HAP-1 (cell line): ENCODE measurements around the gene PHF20.

ENCODE experiments used
- DNase-seq, 2 experiments: peaks; one replicate each; pipeline ENCODE4 v3.0.0-alpha.2; 2016 to 2020; ENCODE audit warnings: low spot score in 2 of 2
- H3K27me3 ChIP-seq: fragments of 250-450 bp; sonication (Bioruptor Pico); 2 replicates; pipeline ENCODE4 v1.5.1; 2020; ENCODE audit warnings: low read depth, mild to moderate bottlenecking, moderate library complexity
- H3K36me3 ChIP-seq: fragments of 250-450 bp; sonication (Bioruptor Pico); replicated peaks from 2 replicates; pipeline ENCODE4 v1.5.1; 2020; ENCODE audit warnings: mild to moderate bottlenecking
- H3K4me1 ChIP-seq: fragments of 250-450 bp; sonication (Bioruptor Pico); 2 replicates; pipeline ENCODE4 v1.5.1; 2020; ENCODE audit warnings: mild to moderate bottlenecking
- H3K4me3 ChIP-seq: fragments of 250-450 bp; sonication (Bioruptor Pico); 2 replicates; pipeline ENCODE4 v1.5.1; 2020; ENCODE audit warnings: mild to moderate bottlenecking, moderate library complexity
- H3K9me3 ChIP-seq: fragments of 250-450 bp; sonication (Bioruptor Pico); 2 replicates; pipeline ENCODE4 v1.5.1; 2020; ENCODE audit warnings: mild to moderate bottlenecking, moderate library complexity
- in situ Hi-C: fragments of 300-500 bp; cut with MboI; formaldehyde crosslinking; loops from 3 replicates; pipeline ENCODE4 v1.14.3; 2020; ENCODE audit warnings: low sequenced_read_pairs, inconsistent platforms, mixed read lengths

PHF20 gene

GRCh38 chr20:35904982-35905663 lies 133.3 kb downstream of the PHF20 start:
- Histone ChIP-seq H3K4me3 (no peak overlapping the region), H3K27me3 (no peaks in the 10 kb centered on the region), H3K9me3 (no peaks in the 10 kb centered on the region), H3K36me3 (no peaks in the 10 kb centered on the region; the same call in none of the 2 replicates), H3K4me1 (no peaks in the 10 kb centered on the region)
- in situ Hi-C loops: no loop called here
- DNase-seq: no peak

- H3K4me3 ChIP-seq: no peak overlapping the region
- in situ Hi-C loops: no loop called here
- no peak for DNase-seq
- H3K27me3 ChIP-seq: no peaks in the 10 kb centered on the region
- H3K36me3 ChIP-seq: no peaks in the 10 kb centered on the region; the same call in none of the 2 replicates
- H3K9me3 ChIP-seq: no peaks in the 10 kb centered on the region
- H3K4me1 ChIP-seq: no peaks in the 10 kb centered on the region
These were observed 135.3 kb downstream of the PHF20 start for GRCh38 chr20:35907017-35907701.

GRCh38 chr20:35908007-35908406 lies 136.2 kb downstream of the PHF20 start:
- H3K4me3 ChIP-seq: no peak overlapping the region
- DNase-seq: no peak
- H3K4me1 ChIP-seq: no peaks in the 10 kb centered on the region
- H3K27me3 ChIP-seq: no peaks in the 10 kb centered on the region
- H3K9me3 ChIP-seq: no peaks in the 10 kb centered on the region
- in situ Hi-C loops: no loop called here
- H3K36me3 ChIP-seq: no peaks in the 10 kb centered on the region; the same call in none of the 2 replicates

GRCh38 chr20:35909176-35909575 lies 137.4 kb downstream of the PHF20 start:
- no peak for DNase-seq
- no peaks in the 10 kb centered on the region for H3K9me3 ChIP-seq
- no peaks in the 10 kb centered on the region for H3K27me3 ChIP-seq
- no peak overlapping the region for H3K4me3 ChIP-seq
- no peaks in the 10 kb centered on the region for H3K4me1 ChIP-seq
- peaks cover 4% of the 10 kb centered on the region for H3K36me3 ChIP-seq
- in situ Hi-C loops: no loop called here

- Histone ChIP-seq H3K27me3 (no peaks in the 10 kb centered on the region), H3K4me1 (no peaks in the 10 kb centered on the region), H3K4me3 (no peak overlapping the region), H3K36me3 (peaks cover 9% of the 10 kb centered on the region), H3K9me3 (no peaks in the 10 kb centered on the region)
- DNase-seq: no peak
- in situ Hi-C loops: no loop called here
These were observed 138.0 kb downstream of the PHF20 start for GRCh38 chr20:35909796-35910195.

- Histone ChIP-seq H3K36me3 (peaks cover 9% of the 10 kb centered on the region), H3K9me3 (no peaks in the 10 kb centered on the region), H3K4me3 (no peak overlapping the region), H3K4me1 (no peaks in the 10 kb centered on the region), H3K27me3 (no peaks in the 10 kb centered on the region)
- no peak for DNase-seq
- in situ Hi-C loops: no loop called here
These were observed 138.4 kb downstream of the PHF20 start for GRCh38 chr20:35910254-35910653.

- no peaks in the 10 kb centered on the region for H3K9me3 ChIP-seq
- no peaks in the 10 kb centered on the region for H3K4me1 ChIP-seq
- DNase-seq: no peak
- in situ Hi-C loops: no loop called here
- H3K27me3 ChIP-seq: no peaks in the 10 kb centered on the region
- H3K4me3 ChIP-seq: no peak overlapping the region
- H3K36me3 ChIP-seq: peaks cover 20% of the 10 kb centered on the region
These were observed 141.1 kb downstream of the PHF20 start for GRCh38 chr20:35912881-35913280.

- DNase-seq: no peak
- Histone ChIP-seq H3K4me1 (no peaks in the 10 kb centered on the region), H3K4me3 (no peak overlapping the region), H3K9me3 (no peaks in the 10 kb centered on the region), H3K36me3 (peaks cover 29% of the 10 kb centered on the region), H3K27me3 (no peaks in the 10 kb centered on the region)
- in situ Hi-C loops: no loop called here
These were observed 145.3 kb downstream of the PHF20 start for GRCh38 chr20:35917077-35917476.

GRCh38 chr20:35918021-35918420 lies 146.2 kb downstream of the PHF20 start:
- H3K9me3 ChIP-seq: no peaks in the 10 kb centered on the region
- no peak for DNase-seq
- no peaks in the 10 kb centered on the region for H3K4me1 ChIP-seq
- peaks cover 29% of the 10 kb centered on the region for H3K36me3 ChIP-seq
- H3K4me3 ChIP-seq: no peak overlapping the region
- H3K27me3 ChIP-seq: no peaks in the 10 kb centered on the region
- in situ Hi-C loops: no loop called here

- Histone ChIP-seq H3K27me3 (no peaks in the 10 kb centered on the region), H3K36me3 (peaks cover 21% of the 10 kb centered on the region), H3K4me1 (no peaks in the 10 kb centered on the region), H3K4me3 (no peak overlapping the region), H3K9me3 (no peaks in the 10 kb centered on the region)
- in situ Hi-C loops: no loop called here
- DNase-seq: no peak
These were observed 148.7 kb downstream of the PHF20 start for GRCh38 chr20:35920523-35920922.

- DNase-seq: no peak
- Histone ChIP-seq H3K4me1 (no peaks in the 10 kb centered on the region), H3K9me3 (no peaks in the 10 kb centered on the region; the same call in 1 of the 2 replicates), H3K36me3 (peaks cover 5% of the 10 kb centered on the region), H3K27me3 (no peaks in the 10 kb centered on the region), H3K4me3 (no peak overlapping the region)
- in situ Hi-C loops: no loop called here
These were observed 157.5 kb downstream of the PHF20 start for GRCh38 chr20:35929301-35929700.

- in situ Hi-C loops: no loop called here
- peaks cover 2% of the 10 kb centered on the region for H3K4me1 ChIP-seq
- no peak for DNase-seq
- H3K9me3 ChIP-seq: no peaks in the 10 kb centered on the region
- no peak overlapping the region for H3K4me3 ChIP-seq
- no peaks in the 10 kb centered on the region for H3K36me3 ChIP-seq
- H3K27me3 ChIP-seq: no peaks in the 10 kb centered on the region
These were observed 162.2 kb downstream of the PHF20 start for GRCh38 chr20:35934050-35934449.

- Histone ChIP-seq H3K4me1 (peaks cover 19% of the 10 kb centered on the region), H3K4me3 (no peak overlapping the region), H3K27me3 (no peaks in the 10 kb centered on the region), H3K9me3 (no peaks in the 10 kb centered on the region), H3K36me3 (no peaks in the 10 kb centered on the region)
- in situ Hi-C loops: no loop called here
- DNase-seq: peak in 1 of 2 experiments; percentile 34
These were observed 167.4 kb downstream of the PHF20 start for GRCh38 chr20:35939264-35939663.

- Histone ChIP-seq H3K4me3 (no peak overlapping the region), H3K4me1 (peaks cover 19% of the 10 kb centered on the region), H3K36me3 (no peaks in the 10 kb centered on the region), H3K27me3 (no peaks in the 10 kb centered on the region), H3K9me3 (no peaks in the 10 kb centered on the region)
- in situ Hi-C loops: no loop called here
- no peak for DNase-seq
These were observed 169.8 kb downstream of the PHF20 start for GRCh38 chr20:35941620-35942019.
